GM19025 (cell line): ENCODE results near the gene LMAN1L.

Experiments used
- ATAC-seq: cut with Tn5 transposase; IDR thresholded peaks from one replicate; pipeline ENCODE4 v1.9.1; 2021; ENCODE audit warnings: mild to moderate bottlenecking, low read depth, moderate library complexity; ENCODE audit not compliant: unreplicated experiment

Gene LMAN1L

GRCh38 chr15:74851960-74852359, 39.3 kb downstream of the LMAN1L start:
- no peak for ATAC-seq

DNA sequence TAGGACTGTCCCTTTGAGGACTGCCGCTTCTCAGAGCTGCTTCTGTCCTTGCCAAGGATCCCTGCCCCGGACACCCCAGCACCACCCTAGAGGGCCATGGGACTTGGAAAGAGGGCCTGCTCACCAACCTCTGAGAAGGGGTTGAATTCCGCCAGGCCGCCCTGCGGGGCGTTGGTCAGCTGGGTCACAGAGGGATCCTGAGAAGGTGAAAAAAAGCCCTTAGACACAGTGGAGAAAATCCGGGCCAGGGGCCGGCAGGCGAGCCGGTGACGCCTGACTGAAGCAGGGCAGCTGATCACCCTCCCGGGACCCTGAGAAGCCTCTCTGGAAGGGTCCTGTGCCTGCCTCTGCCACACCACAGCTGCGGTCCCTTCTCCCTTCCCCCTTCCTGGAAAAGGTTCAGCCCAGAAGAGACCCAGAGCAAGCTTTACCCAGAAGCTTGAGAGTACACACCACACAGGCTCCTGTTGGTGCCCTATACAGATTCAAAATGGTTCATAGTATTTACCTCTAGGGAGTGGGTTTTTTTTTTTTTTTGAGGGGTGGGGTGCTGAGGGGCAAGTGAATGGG, 41.9 kb downstream of the LMAN1L start:
- ATAC-seq = no peak

DNA sequence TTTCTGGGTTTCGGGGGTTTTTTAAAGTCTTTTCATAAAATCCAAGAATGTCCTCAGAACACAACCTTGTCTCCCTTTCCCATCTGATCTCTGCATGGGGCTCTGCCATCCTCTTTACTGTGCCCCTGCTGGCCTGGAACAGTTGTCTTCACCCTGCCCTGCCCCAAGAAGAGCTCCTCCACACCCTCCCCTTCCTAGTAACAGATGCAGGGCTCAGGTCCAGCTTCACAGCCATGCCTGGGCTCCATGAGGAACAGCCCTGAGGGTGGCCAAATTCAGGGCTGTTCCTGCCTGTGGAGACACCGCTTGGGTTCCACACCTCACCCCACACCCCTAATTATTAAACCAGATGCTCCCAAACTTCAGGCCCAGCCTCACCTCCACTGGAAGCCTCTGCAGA, 43.2 kb downstream of the LMAN1L start:
- no peak for ATAC-seq

DNA sequence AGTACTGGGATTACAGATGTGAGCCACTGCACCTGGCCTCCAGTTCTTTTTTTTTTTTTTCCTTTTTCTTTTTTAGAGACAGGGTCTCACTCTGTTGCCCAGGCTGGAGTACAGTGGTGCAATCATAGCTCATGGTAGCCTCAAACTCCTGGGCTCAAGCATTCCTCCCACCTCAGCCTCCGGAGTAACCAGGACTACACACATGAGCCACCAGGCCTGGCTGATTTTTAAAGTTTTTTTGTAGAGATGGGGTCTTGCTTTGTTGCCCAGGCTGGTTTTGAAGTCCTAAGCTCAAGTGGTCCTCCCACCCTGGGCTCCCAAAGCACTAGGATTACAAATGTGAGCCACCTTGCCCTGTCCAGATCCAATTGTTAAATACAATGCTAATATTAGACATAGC, 43.9 kb downstream of the LMAN1L start:
- ATAC-seq = no peak

DNA sequence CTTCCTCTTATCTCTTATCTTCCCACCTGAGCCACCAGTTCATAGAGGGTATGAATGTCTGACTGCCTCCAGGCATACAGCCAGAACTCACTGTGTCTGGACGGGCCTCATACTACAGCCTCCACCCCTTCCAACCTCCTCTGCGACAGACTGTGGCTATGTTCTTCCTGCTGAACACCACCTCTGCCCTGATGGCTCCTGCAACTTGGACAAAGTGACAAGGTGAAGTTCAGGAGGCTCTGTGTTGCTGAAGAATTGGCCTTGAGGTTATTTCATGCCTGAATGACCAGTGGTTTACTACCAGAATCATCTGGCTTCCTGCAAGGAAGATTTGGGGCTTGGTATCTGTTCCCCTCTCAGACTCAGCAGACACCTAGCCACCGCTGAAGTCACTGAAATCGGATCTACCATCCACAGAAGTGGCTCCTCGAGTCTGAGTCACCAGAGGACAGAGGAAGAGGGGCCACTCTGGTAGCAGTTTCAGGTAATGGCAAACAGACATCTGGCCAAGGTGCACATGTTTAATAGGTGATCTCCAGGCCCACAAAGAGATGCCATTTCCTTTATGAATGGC, 44.5 kb downstream of the LMAN1L start:
- peak; percentile 66 for ATAC-seq

DNA sequence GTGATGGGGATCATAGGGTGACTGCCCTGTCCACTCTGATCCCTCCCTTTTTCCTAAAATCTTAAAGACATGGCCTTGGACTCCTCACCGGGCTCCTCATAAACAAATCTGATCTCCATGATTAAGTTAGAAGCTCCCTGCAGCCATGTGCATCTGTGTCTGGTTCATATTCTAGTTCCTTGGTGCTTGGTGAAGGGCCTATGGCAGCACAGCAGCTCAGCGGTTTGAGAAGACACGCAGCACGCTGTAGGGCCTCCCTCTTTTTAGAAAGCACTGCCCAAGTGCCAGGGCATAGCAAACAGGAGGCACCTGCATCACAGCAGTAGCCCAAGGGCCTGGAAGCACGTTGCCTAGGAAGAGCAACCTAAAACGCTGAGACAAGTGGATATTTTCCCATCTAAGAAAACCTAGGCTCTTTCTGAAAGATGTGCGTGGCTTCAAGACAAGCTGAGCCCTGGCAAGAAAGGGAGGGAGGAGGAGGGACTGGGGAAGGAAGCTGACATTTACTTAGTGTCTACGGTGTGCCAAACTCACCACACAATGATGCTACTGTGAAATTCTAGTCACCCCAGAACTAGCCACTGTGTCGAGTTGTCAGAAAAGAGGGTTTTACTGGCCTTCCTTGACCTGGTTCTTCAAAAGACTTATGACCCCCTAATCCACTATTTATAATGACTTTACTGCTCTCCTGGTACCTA, 45.2 kb downstream of the LMAN1L start:
- peak; percentile 15 for ATAC-seq

DNA sequence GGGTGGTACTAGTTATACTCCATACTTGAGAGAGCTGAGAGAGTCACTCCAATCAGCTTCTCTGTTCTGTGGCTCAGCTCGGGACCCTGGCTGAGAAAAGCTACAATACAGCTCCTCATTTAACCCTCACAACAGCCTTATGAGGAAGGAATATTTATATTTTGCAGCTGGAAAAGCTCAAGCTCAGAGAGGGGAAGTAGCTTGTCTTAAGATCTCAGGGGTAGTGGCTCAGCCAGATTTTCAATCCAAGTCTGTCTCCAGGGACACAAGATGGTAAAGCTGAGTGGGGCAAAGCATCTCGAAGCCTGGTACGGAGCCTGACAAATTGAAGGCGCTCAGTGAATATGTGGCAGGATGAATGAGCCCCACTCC, 45.7 kb downstream of the LMAN1L start:
- no peak for ATAC-seq

DNA sequence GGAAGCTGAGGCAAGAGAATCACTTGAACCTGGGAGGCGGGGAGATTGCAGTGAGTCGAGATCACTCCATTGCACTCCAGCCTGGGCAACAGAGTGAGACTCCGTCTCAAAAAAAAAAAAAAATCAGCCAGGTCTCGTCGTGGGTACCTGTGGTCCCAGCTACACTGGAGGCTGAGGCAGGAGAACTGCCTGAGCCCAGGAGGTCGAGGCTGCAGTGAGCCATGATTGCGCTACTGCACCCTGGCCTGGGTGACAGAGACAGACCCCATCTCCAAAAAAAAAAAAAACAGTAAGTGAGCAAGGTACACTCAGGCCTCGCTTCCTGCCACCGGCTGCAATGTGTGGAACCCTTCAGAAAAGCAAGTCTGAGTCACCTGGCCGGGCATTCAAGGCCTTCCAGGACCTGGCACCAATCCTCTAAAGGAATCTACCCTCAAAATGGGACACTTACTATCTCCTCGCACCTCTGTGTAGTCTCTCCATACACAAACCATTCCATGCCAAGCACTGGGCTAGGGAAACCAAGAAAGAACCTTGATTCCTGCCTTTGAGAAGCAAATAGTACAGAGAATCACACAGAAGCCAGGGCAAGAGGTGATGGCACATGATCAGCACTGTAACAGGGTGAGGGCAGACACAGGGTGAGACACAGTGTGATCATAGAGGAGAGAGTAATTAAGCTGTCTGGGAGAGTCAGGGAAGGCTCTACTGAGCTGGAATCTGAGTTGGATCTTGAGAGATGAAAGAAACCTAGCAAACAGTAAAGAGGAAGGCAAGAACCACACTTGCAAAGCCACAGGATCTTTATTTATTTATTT, 50.8 kb downstream of the LMAN1L start:
- no peak for ATAC-seq

- no peak for ATAC-seq
Measured at GRCh38 chr15:74864296-74864695, 51.7 kb downstream of the LMAN1L start.

- no peak for ATAC-seq
Measured at GRCh38 chr15:74865316-74865715, 52.7 kb downstream of the LMAN1L start.

DNA sequence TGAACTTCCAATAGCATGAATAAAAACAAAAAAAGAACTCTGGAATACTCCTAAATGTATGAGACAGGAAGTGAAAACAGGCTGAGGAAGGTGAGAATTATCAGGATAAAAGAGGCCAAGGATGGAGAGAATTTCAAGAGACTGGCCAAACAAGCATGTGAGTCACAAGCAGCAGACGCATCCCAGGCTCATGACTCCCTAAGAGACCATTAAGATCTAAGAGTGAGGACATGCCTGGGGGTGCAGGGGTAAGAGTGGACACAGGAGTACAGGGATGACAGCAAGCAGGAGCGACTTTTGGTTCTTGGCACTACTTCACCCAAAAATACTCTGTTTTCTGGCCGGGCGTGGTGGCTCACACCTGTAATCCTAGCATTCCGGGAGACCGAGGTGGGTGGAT, 53.5 kb downstream of the LMAN1L start:
- no peak for ATAC-seq

GRCh38 chr15:74867466-74868038, 54.9 kb downstream of the LMAN1L start:
- no peak for ATAC-seq

- ATAC-seq = no peak
Measured at GRCh38 chr15:74868059-74868458, 55.4 kb downstream of the LMAN1L start.

- no peak for ATAC-seq
Measured at GRCh38 chr15:74869372-74869725, 56.7 kb downstream of the LMAN1L start.

DNA sequence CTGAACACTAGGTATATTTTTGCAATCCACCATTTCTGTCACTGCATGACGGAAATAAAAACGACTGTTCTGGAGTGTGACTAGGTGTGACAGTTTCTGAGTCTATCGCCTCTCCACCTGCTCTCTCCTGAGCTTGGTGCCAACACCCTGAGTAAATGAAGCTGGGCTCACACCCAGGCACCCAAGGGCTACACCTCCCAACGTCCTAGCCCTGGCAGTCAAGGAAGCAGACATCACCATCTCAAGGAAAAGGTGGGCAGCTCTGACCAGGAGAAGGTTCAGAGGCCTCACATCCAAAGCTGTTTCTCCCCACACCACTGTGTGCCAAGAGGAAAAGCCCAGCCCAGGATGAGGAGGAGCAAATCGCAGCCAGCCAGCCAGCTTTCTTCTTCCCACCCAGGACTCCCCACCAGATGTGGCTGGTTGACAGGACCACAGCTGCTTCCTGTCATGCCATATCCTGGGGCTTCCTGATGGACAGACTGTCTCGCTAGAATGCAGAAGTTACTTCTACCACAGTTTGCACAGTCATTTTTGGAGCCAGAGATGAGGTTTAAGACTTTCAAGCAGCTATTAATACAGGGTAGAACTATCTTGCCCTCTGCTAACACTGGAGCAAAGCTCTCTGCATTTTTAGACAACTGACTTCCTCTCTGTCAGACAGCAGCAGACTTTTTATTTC, 57.2 kb downstream of the LMAN1L start:
- peak; percentile 41 for ATAC-seq

DNA sequence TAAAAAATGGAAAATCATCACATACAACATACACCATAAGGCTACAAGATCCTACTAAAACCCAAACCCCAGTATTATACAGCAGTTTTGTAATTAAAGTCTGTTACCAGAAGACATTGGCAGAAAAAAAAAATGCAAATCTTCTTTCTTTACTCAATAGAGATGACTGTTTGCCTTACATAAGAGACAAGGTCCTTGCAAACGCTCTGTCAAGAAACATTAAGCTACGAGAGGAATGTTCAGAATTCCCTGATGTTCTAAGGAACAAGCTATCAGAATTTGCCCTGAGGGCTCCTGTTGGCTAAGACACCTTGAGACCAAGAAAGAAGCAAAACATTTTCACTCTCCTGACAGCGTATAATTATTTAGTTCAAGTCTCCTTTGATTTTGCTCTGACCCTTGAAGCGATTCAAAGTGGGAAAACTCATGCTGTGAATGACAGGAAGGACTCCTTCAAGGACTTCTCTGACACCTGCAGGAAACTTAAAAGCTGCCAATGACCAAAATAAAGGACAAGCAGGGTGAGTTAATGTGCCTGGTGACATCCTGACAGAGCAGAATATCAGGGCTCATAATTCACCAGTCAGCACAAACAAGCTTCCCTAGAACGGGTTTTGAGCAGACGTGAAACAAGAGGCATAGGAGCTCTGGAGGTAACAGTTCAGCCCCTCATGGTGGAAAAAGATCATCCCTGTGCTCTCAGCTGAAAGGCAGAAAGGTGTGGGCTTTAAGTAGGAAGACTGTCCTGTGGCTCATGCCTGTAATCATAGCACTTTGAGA, 58.0 kb downstream of the LMAN1L start:
- ATAC-seq = no peak

DNA sequence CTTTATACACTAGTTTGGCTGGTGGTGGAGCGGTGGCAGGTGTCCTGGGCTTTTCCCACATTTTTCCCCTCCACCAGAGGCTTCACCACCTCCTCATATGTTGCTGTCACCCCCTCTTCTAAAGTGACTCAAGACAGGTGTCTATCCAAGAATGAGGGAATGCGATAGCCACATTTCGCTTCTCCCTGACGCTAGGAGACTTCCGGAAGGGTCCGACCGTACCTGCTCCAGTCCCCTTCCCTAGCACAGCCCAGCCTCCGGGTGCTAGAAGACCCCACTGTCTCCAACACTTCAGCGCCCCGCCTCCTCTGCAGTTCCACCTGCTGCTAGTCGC, 60.0 kb downstream of the LMAN1L start:
- ATAC-seq = no peak

DNA sequence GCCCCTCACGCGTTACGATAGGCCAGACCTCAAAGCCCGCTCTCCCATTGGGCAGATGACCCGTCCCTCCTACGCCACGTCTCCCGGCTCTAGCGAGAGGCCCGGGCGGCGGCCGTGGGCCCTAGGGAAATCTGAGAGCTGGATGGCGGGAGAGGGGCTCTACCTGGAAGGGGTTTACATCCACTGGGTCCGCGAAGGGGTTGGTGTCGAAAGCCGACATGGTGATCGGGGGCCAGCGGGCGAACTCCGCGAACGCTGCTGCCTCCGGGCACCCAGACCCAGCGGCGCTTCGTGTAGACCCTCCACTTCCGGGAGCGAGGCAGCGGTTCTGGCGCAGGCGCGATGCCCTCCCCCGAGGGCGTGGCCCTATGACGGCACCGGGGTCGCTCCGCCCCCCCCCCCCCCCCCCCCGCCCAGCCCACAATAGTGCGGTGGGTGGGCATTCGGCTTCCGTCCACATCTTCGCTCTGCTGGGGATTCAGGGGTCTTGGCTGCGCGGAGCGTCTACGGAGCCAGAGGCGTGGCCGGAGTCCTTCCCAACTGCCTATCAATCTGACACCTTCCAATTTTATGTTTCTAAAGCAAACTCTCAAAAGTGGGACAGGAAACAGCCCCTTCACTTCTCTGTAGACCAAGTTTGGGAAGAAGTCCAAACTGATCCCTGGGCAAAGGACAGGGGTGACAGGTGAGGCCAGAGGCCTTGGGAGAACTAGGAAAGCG, 60.6 kb downstream of the LMAN1L start, which contains the start of gene SCAMP2:
SCAMP2 (minus strand) TSS at position 330 of the 720 bp plus-strand sequence; CDS start at position 220, 110 bp downstream.
- ATAC-seq = peak; percentile 72

DNA sequence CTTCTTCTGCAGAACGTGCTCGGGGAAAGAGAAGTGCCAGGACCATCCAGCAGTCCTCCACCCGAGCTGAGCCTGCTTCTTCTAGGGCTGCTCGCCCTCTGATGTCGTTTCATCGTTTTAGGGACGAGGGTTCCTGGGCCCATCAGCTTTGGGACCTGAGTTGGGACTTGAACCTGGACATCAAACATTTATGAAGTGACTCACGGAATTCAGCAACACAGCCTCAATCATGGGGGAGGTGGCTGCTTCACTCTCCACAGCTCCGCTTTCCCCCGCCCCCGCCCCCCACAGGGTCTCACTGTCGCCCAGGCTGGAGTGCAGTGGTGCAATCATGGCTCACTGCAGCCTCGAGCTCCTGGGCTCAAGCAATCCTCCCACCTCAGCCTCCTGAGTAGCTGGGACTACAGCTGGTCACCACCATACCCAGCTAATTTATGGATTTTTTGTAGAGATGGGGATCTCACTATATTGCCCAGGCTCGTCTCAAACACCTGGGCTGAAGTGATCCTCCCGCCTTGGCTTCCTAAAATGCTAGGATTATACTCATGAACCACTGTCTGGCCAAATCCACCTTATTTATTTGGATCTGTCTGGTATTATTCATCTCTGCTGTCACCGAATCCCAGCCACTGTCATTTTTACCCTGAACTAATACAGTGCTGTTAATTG, 61.3 kb downstream of the LMAN1L start:
- ATAC-seq = no peak
